ENCODE results near the gene DAB2IP. TPM values are rescaled to one million over a fixed set of nuclear protein-coding genes. Genes with fewer than 3 reads are reported as not detected.

Gene DAB2IP
- total RNA-seq, 2 experiments from 2014 or later: 0.06 TPM; not detected in 1

- Histone ChIP-seq H3K27ac (ENCODE audit: low read depth in 1 of 2, low read length in 2 of 2) (no peak overlapping the region), H3K36me3 (ENCODE audit: insufficient read depth, low read length) (no peaks in the 10 kb centered on the region), H3K4me1 (ENCODE audit: insufficient read depth, low read length) (no peaks in the 10 kb centered on the region), H3K27me3 (ENCODE audit: control insufficient read depth in 1 of 2, insufficient read depth in 2 of 2, low read length in 2 of 2) (peaks cover 0 to 4% of the 10 kb centered on the region in 2 experiments), H3K9me3 (ENCODE audit: control insufficient read depth in 1 of 2, insufficient read depth in 1 of 2, low read length in 2 of 2) (peaks cover 0 to 4% of the 10 kb centered on the region in 2 experiments), H3K4me3 (ENCODE audit: low read length) (no peak overlapping the region)
- no peak for TF ChIP-seq CTCF (IDR thresholded peaks at IDR 0.05)
- no peaks in the 10 kb centered on the region for H3K36me3 Mint-ChIP-seq (ENCODE audit: low read depth)
- no peak for DNase-seq
- H3K4me1 Mint-ChIP-seq (ENCODE audit: low read depth): no peaks in the 10 kb centered on the region
- CTCF ChIA-PET: no interaction called here
- no peak overlapping the region for H3K27ac Mint-ChIP-seq
- H3K27me3 Mint-ChIP-seq: no peaks in the 10 kb centered on the region
- intact Hi-C loops (cut with DNase I, micrococcal nuclease): no loop called here
- POLR2A ChIA-PET: no interaction called here
- H3K9me3 Mint-ChIP-seq: no peaks in the 10 kb centered on the region
- no peak overlapping the region for H3K4me3 Mint-ChIP-seq
- no peak for ATAC-seq (ENCODE audit: poor library complexity)
Observed at GRCh38 chr9:121627427-121627826, 24.0 kb upstream of the DAB2IP start.

- no peak overlapping the region for H3K4me3 Mint-ChIP-seq
- Histone ChIP-seq H3K27me3 (ENCODE audit: control insufficient read depth in 1 of 2, insufficient read depth in 2 of 2, low read length in 2 of 2) (peaks cover 0 to 4% of the 10 kb centered on the region in 2 experiments), H3K36me3 (ENCODE audit: insufficient read depth, low read length) (no peaks in the 10 kb centered on the region), H3K4me3 (ENCODE audit: low read length) (no peak overlapping the region), H3K4me1 (ENCODE audit: insufficient read depth, low read length) (no peaks in the 10 kb centered on the region), H3K9me3 (ENCODE audit: control insufficient read depth in 1 of 2, insufficient read depth in 1 of 2, low read length in 2 of 2) (peaks cover 0 to 4% of the 10 kb centered on the region in 2 experiments), H3K27ac (ENCODE audit: low read depth in 1 of 2, low read length in 2 of 2) (no peak overlapping the region)
- ChIA-PET POLR2A (no interaction called here), CTCF (no interaction called here)
- ATAC-seq (ENCODE audit: poor library complexity): no peak
- H3K27me3 Mint-ChIP-seq: no peaks in the 10 kb centered on the region
- no peak for DNase-seq
- no peaks in the 10 kb centered on the region for H3K9me3 Mint-ChIP-seq
- no peaks in the 10 kb centered on the region for H3K36me3 Mint-ChIP-seq (ENCODE audit: low read depth)
- H3K4me1 Mint-ChIP-seq (ENCODE audit: low read depth): no peaks in the 10 kb centered on the region
- no peak overlapping the region for H3K27ac Mint-ChIP-seq
- intact Hi-C loops (cut with DNase I, micrococcal nuclease): no loop called here
- no peak for TF ChIP-seq CTCF (IDR thresholded peaks at IDR 0.05)
Observed at GRCh38 chr9:121628401-121628800, 23.0 kb upstream of the DAB2IP start.

GRCh38 chr9:121631115-121631514, 20.3 kb upstream of the DAB2IP start:
- H3K9me3 ChIP-seq (ENCODE audit: control insufficient read depth in 1 of 2, insufficient read depth in 1 of 2, low read length in 2 of 2): no peaks in the 10 kb centered on the region
- CTCF ChIA-PET: no interaction called here
- intact Hi-C loops (cut with DNase I, micrococcal nuclease): no loop called here

More at GRCh38 chr9:121631115-121631514, 20.3 kb upstream of the DAB2IP start:
- peaks cover 0 to 4% of the 10 kb centered on the region in 2 experiments for H3K27me3 ChIP-seq (ENCODE audit: control insufficient read depth in 1 of 2, insufficient read depth in 2 of 2, low read length in 2 of 2)
- H3K9me3 Mint-ChIP-seq: no peaks in the 10 kb centered on the region
- no peak overlapping the region for H3K4me3 ChIP-seq (ENCODE audit: low read length)
- no peak overlapping the region for H3K27ac ChIP-seq (ENCODE audit: low read depth in 1 of 2, low read length in 2 of 2)
- ATAC-seq (ENCODE audit: poor library complexity) (no peak), DNase-seq (no peak)
- no peaks in the 10 kb centered on the region for H3K4me1 Mint-ChIP-seq (ENCODE audit: low read depth)
- H3K27ac Mint-ChIP-seq: no peak overlapping the region
- no peak overlapping the region for H3K4me3 Mint-ChIP-seq
- H3K36me3 Mint-ChIP-seq (ENCODE audit: low read depth): no peaks in the 10 kb centered on the region
- POLR2A ChIA-PET: no interaction called here
- no peaks in the 10 kb centered on the region for H3K36me3 ChIP-seq (ENCODE audit: insufficient read depth, low read length)
- H3K4me1 ChIP-seq (ENCODE audit: insufficient read depth, low read length): no peaks in the 10 kb centered on the region
- no peak for TF ChIP-seq CTCF (IDR thresholded peaks at IDR 0.05)
- no peaks in the 10 kb centered on the region for H3K27me3 Mint-ChIP-seq

Measured in CD4-positive, alpha-beta T cell (primary cell).